Stimulated activated CD4-positive, alpha-beta T cell treated with anti-CD3 and anti-CD28 coated beads, Interleukin-12 subunit alpha, Interleukin-12 subunit beta, amount 100 ng/mL, for 24 hours (primary cell): ENCODE data around the gene NFKBIA.
"Not testable (repeated sequence)": the region's sequence is repeated elsewhere in the genome, so short reads cannot be mapped to it uniquely, and the experiment has no call there.

Source experiments
- DNase-seq, 2 experiments: peaks; one replicate each; pipeline ENCODE4 v3.0.0-alpha.2; 2020; ENCODE audit warnings: low read depth in 2 of 2

The NFKBIA gene

DNA sequence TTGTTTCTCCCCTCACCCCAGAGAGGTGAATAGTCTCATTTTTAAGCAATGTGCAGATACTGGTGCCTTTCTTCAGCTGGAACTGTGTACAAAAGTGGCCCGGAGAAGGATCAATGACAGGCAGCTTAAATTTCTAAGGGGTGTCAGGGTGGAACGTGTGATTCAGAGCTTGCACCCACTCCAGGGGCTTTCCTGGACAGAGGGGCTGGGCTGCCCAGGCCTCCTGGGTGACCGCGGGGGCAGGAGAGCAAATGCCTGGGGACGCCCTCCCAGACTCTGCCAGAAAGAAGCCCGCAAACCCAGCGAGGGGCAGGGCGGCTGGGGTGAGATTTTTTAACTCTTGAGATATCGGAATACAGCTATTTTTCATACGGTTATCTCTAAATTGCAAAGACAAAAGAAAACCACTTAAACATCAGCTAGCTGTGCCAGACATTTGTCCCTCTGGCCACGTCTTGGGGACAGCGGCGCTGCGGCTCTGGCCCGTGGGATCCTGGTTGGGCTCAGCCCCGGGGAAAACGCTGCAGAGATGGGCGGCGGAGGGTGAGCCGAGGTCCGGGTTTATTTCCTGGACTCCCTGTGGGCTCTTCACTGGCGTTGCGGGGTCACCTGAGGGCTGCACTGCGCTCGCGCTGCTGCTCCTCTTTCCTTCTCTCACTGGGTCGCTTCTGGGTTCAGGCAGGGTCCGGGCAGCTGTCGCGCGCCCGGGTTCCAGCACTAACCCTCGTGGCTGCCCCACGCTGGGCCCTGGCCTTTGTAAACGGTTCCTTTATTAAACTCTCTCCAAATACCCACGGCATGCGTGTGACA lies 35.8 kb downstream of the NFKBIA start:
- DNase-seq: no peak

GRCh38 chr14:35368139-35368460 lies 36.4 kb downstream of the NFKBIA start:
- no peak for DNase-seq

- DNase-seq: no peak
Measured at GRCh38 chr14:35367056-35367372, 37.5 kb downstream of the NFKBIA start.

GRCh38 chr14:35366521-35366976 lies 38.0 kb downstream of the NFKBIA start:
- DNase-seq: no peak

- no peak for DNase-seq
Measured at GRCh38 chr14:35366056-35366451, 38.5 kb downstream of the NFKBIA start.

DNA sequence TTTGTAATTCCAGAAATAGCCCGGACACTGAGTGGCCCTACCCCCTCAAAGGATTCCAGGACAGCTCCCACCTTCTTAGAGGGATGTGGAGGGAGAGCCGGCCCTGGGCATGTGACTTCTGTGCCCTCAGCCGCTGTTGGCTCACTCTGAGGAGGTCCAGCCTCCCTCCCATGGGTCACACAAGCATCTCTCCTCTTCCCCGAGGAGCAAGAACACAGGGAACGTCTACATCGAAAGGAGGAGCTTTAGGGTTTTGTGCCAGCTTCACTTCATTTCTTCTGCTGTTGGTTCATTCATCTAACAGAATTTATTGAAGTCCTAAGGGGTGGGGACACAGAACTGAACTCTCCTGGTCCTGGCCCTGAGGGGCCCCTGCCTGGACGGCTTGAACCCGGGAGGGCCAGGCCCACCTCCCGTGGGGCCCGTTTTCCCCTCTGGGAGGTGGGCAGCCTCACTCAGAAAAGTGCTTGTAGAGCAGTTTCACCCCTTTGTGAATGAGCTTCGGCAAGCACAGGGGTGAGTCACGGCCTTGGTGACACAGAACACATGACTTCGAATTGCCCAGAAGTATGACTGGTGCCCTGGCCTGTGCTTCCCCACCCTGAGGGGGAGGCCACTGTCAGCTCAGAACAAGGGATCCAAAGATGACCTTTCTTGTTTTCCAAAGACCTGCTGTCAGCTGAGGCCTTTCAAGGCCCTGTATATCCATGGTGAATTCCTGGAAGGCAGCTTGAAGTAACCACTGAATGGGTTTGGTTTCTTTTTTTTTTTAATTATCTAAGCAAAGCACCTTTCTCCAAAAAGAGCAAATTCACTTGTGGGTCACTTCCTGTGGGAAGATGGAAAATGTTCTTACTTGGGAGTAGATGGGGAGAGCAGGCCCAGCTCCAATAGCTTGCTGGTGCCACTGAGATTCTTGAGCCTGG lies 39.2 kb downstream of the NFKBIA start:
- peak; percentile 63 to 74 for DNase-seq

DNA sequence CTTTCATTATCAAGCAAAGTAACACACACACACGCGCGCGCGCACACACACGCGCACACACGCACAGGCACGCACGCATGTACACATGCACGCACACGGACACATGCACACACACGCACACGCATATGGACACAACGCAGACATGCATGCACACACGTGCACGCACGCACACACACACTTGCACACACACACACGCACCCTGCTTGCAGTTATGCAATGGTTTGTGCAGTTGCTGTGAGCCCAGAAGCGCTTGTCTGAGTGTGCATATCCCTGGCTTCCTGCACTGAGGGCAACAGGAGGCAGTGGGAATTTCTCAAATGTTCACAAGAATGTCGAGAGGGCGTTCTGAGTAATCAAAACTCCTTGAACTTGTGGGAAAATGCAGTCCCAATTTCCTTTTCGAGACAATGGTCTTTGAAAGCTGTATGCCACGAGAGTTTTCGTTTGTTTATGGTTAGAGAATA lies 41.6 kb downstream of the NFKBIA start:
- no peak for DNase-seq

DNA sequence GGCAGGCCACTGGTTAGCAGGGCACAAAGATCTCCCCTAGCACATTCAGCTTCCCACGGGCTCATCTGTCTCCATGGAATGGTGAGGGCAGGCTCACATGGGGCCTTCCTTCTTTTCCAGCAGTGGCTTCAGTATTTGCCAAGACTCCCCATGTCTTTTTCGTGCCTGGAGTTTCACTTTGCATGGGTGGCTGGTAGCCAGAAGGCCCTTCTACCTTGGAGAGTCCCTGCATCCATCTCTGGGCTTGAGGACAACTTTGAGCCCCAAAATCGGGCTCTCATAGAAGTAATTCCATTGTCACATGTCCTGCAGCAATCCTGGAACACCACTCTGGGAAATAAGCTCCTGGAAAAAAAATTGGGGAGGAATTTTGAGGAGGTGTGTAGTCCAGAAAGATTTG lies 42.1 kb downstream of the NFKBIA start:
- DNase-seq: no peak

DNA sequence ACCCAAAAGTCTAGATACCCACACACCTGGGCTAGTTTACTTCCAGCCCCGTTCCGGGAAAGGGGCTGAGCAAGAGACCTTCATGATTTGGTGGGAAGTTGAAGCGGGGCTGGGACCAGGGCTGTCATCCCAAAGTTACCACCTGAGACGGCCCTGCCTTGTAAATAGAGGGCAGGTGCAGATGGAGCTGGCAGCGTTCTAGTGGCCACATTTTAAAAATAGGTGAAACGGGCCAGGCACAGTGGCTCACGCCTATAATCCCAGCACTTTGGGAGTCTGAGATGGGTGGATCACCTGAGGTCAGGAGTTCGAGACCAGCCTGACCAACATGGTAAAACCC lies 43.4 kb downstream of the NFKBIA start:
- no peak for DNase-seq

DNA sequence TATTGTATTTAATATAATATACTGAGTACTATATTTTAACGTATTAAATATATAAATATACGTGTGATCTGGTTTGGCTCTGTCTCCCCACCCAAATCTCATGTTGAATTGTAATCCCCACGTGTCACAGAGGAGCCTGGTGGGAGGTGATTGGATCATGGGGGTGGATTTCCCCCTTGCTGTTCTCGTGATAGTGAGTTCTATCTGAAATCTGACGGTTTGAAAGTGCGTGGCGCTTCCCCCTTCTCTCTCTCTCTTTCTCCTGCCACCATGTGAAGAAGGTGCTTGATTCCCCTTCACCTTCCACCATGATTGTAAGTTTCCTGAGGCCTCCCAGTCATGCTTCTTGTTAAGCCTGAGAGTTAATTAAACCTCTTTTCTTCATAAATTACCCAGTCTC lies 44.9 kb downstream of the NFKBIA start:
- DNase-seq: not testable (repeated sequence)

DNA sequence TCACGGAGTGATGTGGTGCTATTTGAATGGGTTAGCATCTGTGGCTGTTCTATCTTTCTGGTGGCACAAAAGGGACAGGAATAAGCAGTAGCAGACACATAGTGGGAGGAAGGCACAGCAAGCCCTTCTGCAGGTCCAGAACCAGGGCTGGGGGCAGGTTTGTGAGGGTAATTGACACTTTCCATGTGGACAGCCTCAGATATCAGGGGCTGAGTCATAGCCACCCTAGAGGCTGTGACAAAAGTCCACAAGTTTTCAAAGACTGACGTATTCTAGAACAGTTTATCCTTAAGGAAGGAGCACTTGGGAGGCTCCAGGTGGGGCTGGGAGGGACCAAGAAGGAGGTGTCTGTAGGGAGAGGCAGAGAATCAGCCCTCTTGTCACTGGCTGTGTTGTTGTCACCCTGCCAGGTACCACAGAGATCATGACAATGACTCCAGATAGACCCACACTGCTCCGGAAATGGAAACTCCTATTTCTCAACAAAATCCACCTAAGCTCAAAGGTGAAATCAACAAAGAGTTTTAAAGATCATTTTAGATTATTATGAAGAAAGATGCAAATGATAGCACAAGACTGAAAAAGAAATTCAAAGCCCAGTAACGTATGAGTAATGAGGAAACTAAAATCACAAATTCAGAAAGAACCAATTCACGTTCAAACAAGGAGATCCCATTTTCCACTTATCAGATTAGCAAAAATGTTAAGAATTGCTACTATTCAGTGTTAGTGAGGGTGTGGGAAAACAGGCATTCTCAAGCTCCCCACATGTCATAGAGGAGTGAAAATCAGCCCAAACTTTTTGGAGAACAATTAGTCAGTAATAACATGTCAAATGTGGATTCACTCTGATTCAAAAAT lies 48.3 kb downstream of the NFKBIA start:
- DNase-seq: peak in 1 of 2 experiments; percentile 51

DNA sequence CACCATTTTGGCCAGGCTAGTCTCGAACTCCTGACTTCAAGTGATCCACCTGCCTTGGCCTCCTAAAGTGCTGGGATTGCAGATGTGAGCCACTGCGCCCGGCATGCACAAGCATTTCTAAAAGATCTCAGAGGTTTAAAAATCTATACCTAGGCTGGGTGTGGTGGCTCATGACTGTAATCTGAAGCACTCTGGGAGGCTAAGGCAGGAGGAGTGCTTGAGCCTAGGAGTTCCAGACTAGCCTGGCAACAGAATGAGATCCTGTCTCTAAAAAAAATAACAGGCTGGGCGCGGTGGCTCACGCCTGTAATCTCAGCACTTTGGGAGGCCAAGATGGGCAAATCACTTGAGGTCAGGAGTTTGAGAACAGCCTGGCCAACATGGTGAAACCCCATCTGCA lies 49.3 kb downstream of the NFKBIA start:
- DNase-seq: not testable (repeated sequence)

- no peak for DNase-seq
Measured at GRCh38 chr14:35353409-35354172, 51.0 kb downstream of the NFKBIA start.

GRCh38 chr14:35352274-35353233 lies 52.0 kb downstream of the NFKBIA start:
- no peak for DNase-seq

DNA sequence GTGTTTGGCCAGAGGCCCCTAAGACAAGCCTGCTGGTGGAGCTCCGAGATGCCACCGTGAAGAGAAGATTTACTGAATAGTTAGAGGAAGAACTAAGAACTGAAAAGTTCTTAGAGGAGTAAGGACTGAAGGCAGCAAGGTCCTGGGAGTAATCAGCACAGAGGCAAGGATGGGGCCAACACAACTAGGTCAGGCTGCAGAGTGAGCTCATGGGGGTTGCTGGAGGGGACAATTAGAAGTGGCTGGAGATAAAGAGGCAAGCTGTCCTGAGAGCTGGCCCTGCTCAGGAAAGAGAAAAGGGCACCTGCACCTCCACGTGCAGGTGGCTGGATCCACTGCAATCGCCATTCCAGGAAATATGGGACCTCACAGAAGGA lies 52.7 kb downstream of the NFKBIA start:
- DNase-seq: no peak
